Neuronal stem cell (in vitro differentiated cells): ENCODE measurements around the gene TNFRSF21.

Experiments used
- DNase-seq: peaks from one replicate; pipeline ENCODE4 v3.0.0-alpha.2; 2013; ENCODE audit warnings: low spot score
- H2AFZ ChIP-seq: one replicate; pipeline ENCODE4 v1.6.1; 2013; ENCODE audit warnings: mild to moderate bottlenecking, low read length, inconsistent platforms
- H2AK5ac ChIP-seq: 2 replicates; pipeline ENCODE4 v1.6.1; 2013; ENCODE audit warnings: low read depth, mild to moderate bottlenecking, inconsistent platforms, low read length, moderate library complexity, mixed read lengths
- H2BK120ac ChIP-seq: 2 replicates; pipeline ENCODE4 v1.6.1; 2013; ENCODE audit warnings: low read depth, mild to moderate bottlenecking, inconsistent platforms, low read length, moderate library complexity, mixed read lengths
- H2BK12ac ChIP-seq: one replicate; pipeline ENCODE4 v1.6.1; 2013; ENCODE audit warnings: low read length, inconsistent platforms
- H2BK15ac ChIP-seq: 2 replicates; pipeline ENCODE4 v1.6.1; 2013; ENCODE audit warnings: mild to moderate bottlenecking, low read length, inconsistent platforms, mixed read lengths
- H2BK5ac ChIP-seq: one replicate; pipeline ENCODE4 v1.6.1; 2013; ENCODE audit warnings: inconsistent platforms, mild to moderate bottlenecking, low read length, moderate library complexity
- H3K14ac ChIP-seq: one replicate; pipeline ENCODE4 v1.6.1; 2013; ENCODE audit warnings: low read length, inconsistent platforms
- H3K18ac ChIP-seq: 2 replicates; pipeline ENCODE4 v1.6.1; 2013; ENCODE audit warnings: low read length, inconsistent platforms
- H3K23ac ChIP-seq: 2 replicates; pipeline ENCODE4 v1.6.1; 2013; ENCODE audit warnings: low read depth, mild to moderate bottlenecking, mixed read lengths, low read length, inconsistent platforms; ENCODE audit not compliant: poor library complexity
- H3K27ac ChIP-seq: replicated peaks from 3 replicates; pipeline ENCODE4 v1.5.1; 2013; ENCODE audit warnings: low read length, inconsistent platforms
- H3K27me3 ChIP-seq, 3 experiments: 2 replicates each; pipeline ENCODE4 v1.6.1; 2013; ENCODE audit warnings: low read length in 3 of 3, mild to moderate bottlenecking in 2 of 3, inconsistent platforms in 1 of 3, low read depth in 1 of 3, mixed read lengths in 1 of 3, moderate library complexity in 1 of 3; ENCODE audit not compliant: control insufficient read depth in 3 of 3, insufficient read depth in 3 of 3
- H3K36me3 ChIP-seq, 2 donors: replicated peaks in 1 of 2; 2 replicates each; pipeline ENCODE4 v1.6.1; 2013; ENCODE audit warnings: low read length in 2 of 2; ENCODE audit not compliant: control insufficient read depth in 2 of 2, insufficient read depth in 2 of 2
- H3K4ac ChIP-seq: 2 replicates; pipeline ENCODE4 v1.6.1; 2013; ENCODE audit warnings: inconsistent platforms, mild to moderate bottlenecking, low read length, moderate library complexity
- H3K4me1 ChIP-seq, 2 donors: 1 replicate in 1 of 2; 2 replicates in 1 of 2; pipeline ENCODE4 v1.6.1; 2013; ENCODE audit warnings: low read length in 2 of 2, low read depth in 1 of 2; ENCODE audit not compliant: control insufficient read depth in 2 of 2, insufficient read depth in 1 of 2
- H3K4me2 ChIP-seq: one replicate; pipeline ENCODE4 v1.6.1; 2013; ENCODE audit warnings: mild to moderate bottlenecking, low read length, inconsistent platforms; ENCODE audit not compliant: insufficient read depth, poor library complexity, severe bottlenecking
- H3K4me3 ChIP-seq, 2 donors: 2 replicates each; pipeline ENCODE4 v1.5.1; 2013; ENCODE audit warnings: low read length in 2 of 2, mild to moderate bottlenecking in 2 of 2, inconsistent platforms in 1 of 2, moderate library complexity in 1 of 2
- H3K79me1 ChIP-seq: one replicate; pipeline ENCODE4 v1.6.1; 2013; ENCODE audit warnings: low read depth, mild to moderate bottlenecking, inconsistent platforms, low read length, moderate library complexity
- H3K9ac ChIP-seq: one replicate; pipeline ENCODE4 v1.6.1; 2013; ENCODE audit warnings: mild to moderate bottlenecking, low read depth, low read length, inconsistent platforms; ENCODE audit not compliant: poor library complexity
- H3K9me3 ChIP-seq, 2 donors: replicated peaks in 1 of 2; 2 replicates each; pipeline versions ENCODE3 to v1.6.1; 2013; ENCODE audit warnings: low read length in 2 of 2, mild to moderate bottlenecking in 2 of 2, inconsistent platforms in 1 of 2, low read depth in 1 of 2, mixed read lengths in 1 of 2, moderate library complexity in 1 of 2; ENCODE audit not compliant: control insufficient read depth in 2 of 2, insufficient read depth in 1 of 2
- H4K8ac ChIP-seq: one replicate; pipeline ENCODE4 v1.6.1; 2013; ENCODE audit warnings: low read depth, mild to moderate bottlenecking, inconsistent platforms, low read length, moderate library complexity
- H4K91ac ChIP-seq: one replicate; pipeline ENCODE4 v1.6.1; 2013; ENCODE audit warnings: low read length, low read depth, mild to moderate bottlenecking, inconsistent platforms; ENCODE audit not compliant: poor library complexity
- WGBS, 2 donors: extraction: QIAGEN DNeasy Blood & Tissue Kit; methylation state at CpG; one replicate each; pipeline ENCODE4 v1.1.7; 2013; ENCODE audit warnings: missing lambda C conversion rate in 2 of 2, mixed read lengths in 1 of 2; ENCODE audit not compliant: insufficient read length in 2 of 2, insufficient replicate concordance in 1 of 2; ENCODE audit errors: extremely low coverage in 2 of 2; 5-methylcytosine and 5-hydroxymethylcytosine counted together

The TNFRSF21 gene

DNA sequence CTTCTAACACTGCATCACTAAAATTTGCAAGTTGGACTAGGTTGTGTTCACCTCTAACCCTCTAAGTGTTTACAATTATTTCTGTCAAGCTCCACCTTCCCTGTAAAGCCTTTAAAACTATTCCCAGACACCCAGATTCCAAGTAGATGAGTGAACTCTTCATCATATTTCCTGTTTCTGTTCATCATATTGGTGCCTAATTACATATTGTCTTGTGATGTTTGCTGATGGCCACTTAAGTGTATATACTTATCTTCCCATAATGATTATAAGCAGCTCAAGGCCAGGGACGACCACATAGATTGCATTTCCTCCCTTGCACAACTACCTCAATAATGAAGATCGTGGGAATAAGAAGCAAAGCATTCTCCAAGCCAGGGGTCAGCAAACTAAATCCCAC, 16.8 kb downstream of the TNFRSF21 start:
- Histone ChIP-seq H3K4me3 (no peak overlapping the region), H2BK120ac (no peak overlapping the region), H3K27ac (no peak overlapping the region), H3K4me1 (peaks cover 4 to 19% of the 10 kb centered on the region in 2 donors), H4K8ac (no peak overlapping the region), H2BK12ac (no peak overlapping the region), H3K9me3 (no peaks in the 10 kb centered on the region), H2BK15ac (no peak overlapping the region), H2AK5ac (no peak overlapping the region), H3K18ac (no peak overlapping the region), H3K79me1 (peaks cover 1% of the 10 kb centered on the region), H3K23ac (no peak overlapping the region), H3K27me3 (no peaks in the 10 kb centered on the region), H3K36me3 (no peaks in the 10 kb centered on the region), H2BK5ac (no peak overlapping the region), H2AFZ (no peak overlapping the region), H3K4me2 (no peak overlapping the region), H3K9ac (no peak overlapping the region), H3K14ac (no peak overlapping the region), H4K91ac (no peak overlapping the region), H3K4ac (no peak overlapping the region)
- no CpG with 5 or more reads among the region's 2 CpGs for WGBS, 2 donors
- no peak for DNase-seq

GRCh38 chr6:47292027-47292426, 17.7 kb downstream of the TNFRSF21 start:
- no peak overlapping the region for H3K4me2 ChIP-seq
- H3K79me1 ChIP-seq = peaks cover 1% of the 10 kb centered on the region
- H3K4ac ChIP-seq = no peak overlapping the region
- no peak overlapping the region for H4K91ac ChIP-seq
- H3K14ac ChIP-seq = no peak overlapping the region
- no peak overlapping the region for H3K23ac ChIP-seq
- no peak for DNase-seq
- H3K9me3 ChIP-seq = no peaks in the 10 kb centered on the region
- H2AFZ ChIP-seq = no peak overlapping the region
- no peak overlapping the region for H2BK15ac ChIP-seq
- H2BK120ac ChIP-seq = no peak overlapping the region
- H3K9ac ChIP-seq = no peak overlapping the region
- H4K8ac ChIP-seq = no peak overlapping the region
- peaks cover 4 to 19% of the 10 kb centered on the region in 2 donors for H3K4me1 ChIP-seq
- no peak overlapping the region for H3K27ac ChIP-seq
- no peak overlapping the region for H3K4me3 ChIP-seq
- no peaks in the 10 kb centered on the region for H3K36me3 ChIP-seq
- no peak overlapping the region for H2AK5ac ChIP-seq
- no peak overlapping the region for H3K18ac ChIP-seq
- H2BK12ac ChIP-seq = no peak overlapping the region
- H2BK5ac ChIP-seq = no peak overlapping the region
- H3K27me3 ChIP-seq = no peaks in the 10 kb centered on the region
- WGBS, 2 donors = no CpG with 5 or more reads among the region's 4 CpGs

- Histone ChIP-seq H2AFZ (no peak overlapping the region), H3K27ac (no peak overlapping the region), H3K4me3 (no peak overlapping the region), H3K79me1 (peaks cover 1% of the 10 kb centered on the region), H3K9ac (no peak overlapping the region), H4K91ac (no peak overlapping the region), H3K9me3 (peaks cover 0 to 3% of the 10 kb centered on the region in 2 donors), H2AK5ac (no peak overlapping the region), H2BK15ac (no peak overlapping the region), H3K14ac (no peak overlapping the region), H4K8ac (no peak overlapping the region), H3K4me1 (peaks cover 4 to 10% of the 10 kb centered on the region in 2 donors), H3K18ac (no peak overlapping the region), H3K27me3 (no peaks in the 10 kb centered on the region), H2BK12ac (no peak overlapping the region), H2BK5ac (no peak overlapping the region), H3K4ac (no peak overlapping the region), H2BK120ac (no peak overlapping the region), H3K4me2 (no peak overlapping the region), H3K36me3 (peaks cover 7 to 9% of the 10 kb centered on the region in 2 donors), H3K23ac (no peak overlapping the region)
- DNase-seq = no peak
- WGBS, 2 donors = no CpG with 5 or more reads among the region's 7 CpGs
Measured at GRCh38 chr6:47290124-47290834, 19.4 kb downstream of the TNFRSF21 start.

DNA sequence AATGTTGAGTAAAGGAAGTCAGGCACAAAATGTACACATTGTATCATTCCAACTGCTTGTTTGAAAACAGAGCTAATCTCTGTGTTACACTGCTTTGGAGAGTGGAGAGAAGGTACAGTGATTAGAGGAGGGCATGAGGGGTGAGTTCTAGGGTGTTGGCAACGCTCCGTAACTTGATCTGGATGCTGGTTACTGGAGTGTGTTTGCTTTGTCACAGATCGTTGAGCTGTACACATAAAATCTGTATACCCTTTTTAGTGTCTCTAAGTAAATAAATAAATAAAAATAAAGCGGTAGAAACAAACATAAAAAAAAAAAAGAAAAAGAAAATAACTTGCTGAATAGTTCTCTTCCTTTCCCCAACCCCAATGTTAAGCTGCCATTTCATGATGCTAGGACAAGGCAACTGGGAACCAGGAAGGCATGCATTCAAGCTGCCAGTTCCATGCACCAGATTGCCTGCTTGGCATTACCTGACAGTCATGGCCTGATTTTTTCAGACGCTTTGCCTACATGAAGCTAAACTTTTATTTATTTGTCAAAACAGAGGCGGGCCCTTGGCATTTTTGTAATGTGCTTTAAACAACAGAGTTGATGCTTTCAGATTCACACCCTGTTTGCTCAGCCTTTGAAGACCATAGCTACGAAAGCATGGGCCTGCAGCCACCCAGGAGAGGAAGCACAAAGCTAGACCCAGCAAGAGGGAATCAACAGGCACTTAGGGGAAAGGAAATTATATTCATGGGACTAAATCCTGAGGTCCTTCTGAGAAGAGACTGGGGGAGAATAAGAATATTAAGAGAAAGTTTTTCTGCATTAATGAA, 21.2 kb downstream of the TNFRSF21 start:
- H2BK120ac ChIP-seq = no peak overlapping the region
- H3K36me3 ChIP-seq = peaks cover 11 to 22% of the 10 kb centered on the region in 2 donors
- no peak overlapping the region for H2AK5ac ChIP-seq
- no peak overlapping the region for H3K4me2 ChIP-seq
- H3K18ac ChIP-seq = no peak overlapping the region
- peaks cover 0 to 3% of the 10 kb centered on the region in 2 donors for H3K9me3 ChIP-seq
- no peak overlapping the region for H3K9ac ChIP-seq
- no peak overlapping the region for H4K91ac ChIP-seq
- no peak overlapping the region for H2BK12ac ChIP-seq
- peaks cover 0 to 9% of the 10 kb centered on the region in 2 donors for H3K4me1 ChIP-seq
- H2BK15ac ChIP-seq = no peak overlapping the region
- H2BK5ac ChIP-seq = no peak overlapping the region
- WGBS, 2 donors = no CpG with 5 or more reads among the region's 7 CpGs
- H3K27ac ChIP-seq = no peak overlapping the region
- no peak overlapping the region for H3K23ac ChIP-seq
- H2AFZ ChIP-seq = no peak overlapping the region
- DNase-seq = no peak
- H4K8ac ChIP-seq = no peak overlapping the region
- H3K4ac ChIP-seq = no peak overlapping the region
- H3K79me1 ChIP-seq = peaks cover 1% of the 10 kb centered on the region
- H3K14ac ChIP-seq = no peak overlapping the region
- no peaks in the 10 kb centered on the region for H3K27me3 ChIP-seq
- H3K4me3 ChIP-seq = no peak overlapping the region
